Measurements from ENCODE around the gene TRIM7.
"Not testable (repeated sequence)": the region's sequence is repeated elsewhere in the genome, so short reads cannot be mapped to it uniquely, and the experiment has no call there.

The TRIM7 gene

GRCh38 chr5:181166812-181167733 is 37.9 kb downstream of the TRIM7 start:
- Histone ChIP-seq H3K9me3 (ENCODE audit: insufficient read depth, low read length) (no peaks in the 10 kb centered on the region), H3K9ac (ENCODE audit: insufficient read length, low read depth) (no peak overlapping the region), H3K4me3 (ENCODE audit: insufficient read length, low read depth) (no peak overlapping the region), H3K4me1 (ENCODE audit: insufficient read depth, insufficient read length) (no peaks in the 10 kb centered on the region), H3K36me3 (ENCODE audit: insufficient read depth, insufficient read length, low read length) (no peaks in the 10 kb centered on the region), H3K27me3 (ENCODE audit: insufficient read depth, insufficient read length) (peaks cover 23% of the 10 kb centered on the region)
- no peak for DNase-seq (ENCODE audit: low read depth, low spot score)
- no peak for TF ChIP-seq SUZ12 (IDR thresholded peaks at IDR 0.05; ENCODE audit: extremely low read depth, insufficient read depth, insufficient read length)
- no peak for TF ChIP-seq YY1 (IDR thresholded peaks at IDR 0.05; ENCODE audit: insufficient read depth, insufficient read length)
- TF ChIP-seq ZNF274 (IDR thresholded peaks at IDR 0.05; ENCODE audit: low read depth, low read length): no peak

DNA sequence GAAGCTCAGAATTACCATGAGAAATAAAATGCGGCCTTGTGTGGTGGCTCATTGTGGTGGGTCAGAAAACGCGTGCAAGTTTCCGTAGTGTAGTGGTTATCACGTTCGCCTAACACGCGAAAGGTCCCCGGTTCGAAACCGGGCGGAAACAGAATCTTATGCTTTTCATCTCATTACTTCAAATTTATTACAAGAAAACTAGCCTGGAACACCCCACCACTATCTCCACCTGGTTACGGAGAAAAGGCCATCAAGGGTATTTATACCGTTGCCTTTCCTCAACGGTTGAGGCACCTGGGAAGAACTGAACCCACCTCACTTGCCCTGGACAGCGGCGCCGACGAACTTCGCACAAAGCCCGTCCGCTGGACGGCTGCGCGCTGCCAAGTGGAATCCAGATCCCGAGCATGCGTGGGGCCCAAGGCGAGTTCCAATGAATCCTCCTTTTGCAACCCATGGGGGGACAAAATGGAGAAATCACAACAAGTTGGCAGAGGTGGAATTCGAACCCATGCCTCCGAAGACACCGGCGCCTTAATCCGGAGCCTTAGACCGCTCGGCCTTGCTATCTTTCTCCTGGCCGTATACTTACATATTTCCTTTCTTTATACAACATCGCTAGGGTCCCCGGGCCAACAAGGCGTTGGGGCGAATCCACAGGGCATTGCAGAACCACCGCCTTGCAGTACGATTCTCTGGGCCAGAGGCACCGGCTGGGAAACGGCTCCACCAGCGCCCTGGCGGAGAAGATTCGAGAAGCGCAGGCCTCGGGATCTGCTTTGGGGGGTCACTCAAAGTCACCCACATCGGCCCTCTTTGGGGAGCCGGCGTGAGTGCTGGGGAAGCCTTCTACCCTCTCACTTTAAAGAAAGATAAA is 40.7 kb downstream of the TRIM7 start:
- peak overlapping the region; percentile 33 for H3K9ac ChIP-seq (ENCODE audit: insufficient read length, low read depth)

DNA sequence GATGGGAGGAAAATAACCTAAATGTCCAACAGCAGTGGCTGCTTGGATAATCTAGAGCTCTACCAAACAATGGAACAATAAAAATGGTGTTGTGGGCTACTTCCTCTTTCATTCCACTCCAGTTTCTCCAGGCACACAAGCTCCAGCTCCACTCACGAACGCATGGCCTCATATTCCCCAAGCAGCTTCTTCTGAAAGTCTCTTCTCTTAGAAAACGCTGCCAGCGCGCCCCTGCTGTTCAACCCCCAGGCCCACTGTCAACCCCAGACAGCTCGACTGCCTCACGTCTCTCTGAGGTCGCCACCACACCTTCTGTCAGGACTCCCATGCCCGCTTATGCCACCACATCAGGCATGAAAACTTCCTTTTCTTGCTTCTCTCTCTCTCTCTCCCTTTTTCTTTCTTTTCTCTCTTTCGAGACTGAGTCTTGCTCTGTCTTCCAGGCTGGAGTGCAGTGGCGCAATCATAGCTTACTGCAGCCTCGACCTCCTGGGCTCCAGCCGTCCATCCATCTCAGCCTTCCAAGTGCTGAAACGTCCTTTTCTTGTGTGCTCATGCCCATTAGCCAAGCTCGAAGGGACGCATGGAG is 41.4 kb downstream of the TRIM7 start:
- no peaks in the 10 kb centered on the region for H3K27me3 ChIP-seq (ENCODE audit: insufficient read depth, insufficient read length)
- no peaks in the 10 kb centered on the region for H3K36me3 ChIP-seq (ENCODE audit: insufficient read depth, insufficient read length, low read length)
- no peak for DNase-seq (ENCODE audit: low read depth, low spot score)
- peaks cover 13% of the 10 kb centered on the region for H3K4me1 ChIP-seq (ENCODE audit: insufficient read depth, insufficient read length)
- peak overlapping the region; percentile 11 for H3K4me3 ChIP-seq (ENCODE audit: insufficient read length, low read depth)
- no peak for TF ChIP-seq SUZ12 (IDR thresholded peaks at IDR 0.05; ENCODE audit: extremely low read depth, insufficient read depth, insufficient read length)
- TF ChIP-seq ZNF274 (IDR thresholded peaks at IDR 0.05; ENCODE audit: low read depth, low read length): no peak
- no peak for TF ChIP-seq YY1 (IDR thresholded peaks at IDR 0.05; ENCODE audit: insufficient read depth, insufficient read length)
- H3K9ac ChIP-seq (ENCODE audit: insufficient read length, low read depth): no peak overlapping the region
- H3K9me3 ChIP-seq (ENCODE audit: insufficient read depth, low read length): no peaks in the 10 kb centered on the region

More for the DNA sequence above, 40.7 kb downstream of the TRIM7 start:
- TF ChIP-seq YY1 (IDR thresholded peaks at IDR 0.05; ENCODE audit: insufficient read depth, insufficient read length) (no peak), ZNF274 (IDR thresholded peaks at IDR 0.05; ENCODE audit: low read depth, low read length) (no peak), SUZ12 (IDR thresholded peaks at IDR 0.05; ENCODE audit: extremely low read depth, insufficient read depth, insufficient read length) (no peak)
- H3K36me3 ChIP-seq (ENCODE audit: insufficient read depth, insufficient read length, low read length): no peaks in the 10 kb centered on the region
- peak overlapping the region; percentile 50 for H3K4me3 ChIP-seq (ENCODE audit: insufficient read length, low read depth)
- H3K4me1 ChIP-seq (ENCODE audit: insufficient read depth, insufficient read length): peaks cover 13% of the 10 kb centered on the region
- no peak for DNase-seq (ENCODE audit: low read depth, low spot score)
- no peaks in the 10 kb centered on the region for H3K27me3 ChIP-seq (ENCODE audit: insufficient read depth, insufficient read length)
- H3K9me3 ChIP-seq (ENCODE audit: insufficient read depth, low read length): no peaks in the 10 kb centered on the region

DNA sequence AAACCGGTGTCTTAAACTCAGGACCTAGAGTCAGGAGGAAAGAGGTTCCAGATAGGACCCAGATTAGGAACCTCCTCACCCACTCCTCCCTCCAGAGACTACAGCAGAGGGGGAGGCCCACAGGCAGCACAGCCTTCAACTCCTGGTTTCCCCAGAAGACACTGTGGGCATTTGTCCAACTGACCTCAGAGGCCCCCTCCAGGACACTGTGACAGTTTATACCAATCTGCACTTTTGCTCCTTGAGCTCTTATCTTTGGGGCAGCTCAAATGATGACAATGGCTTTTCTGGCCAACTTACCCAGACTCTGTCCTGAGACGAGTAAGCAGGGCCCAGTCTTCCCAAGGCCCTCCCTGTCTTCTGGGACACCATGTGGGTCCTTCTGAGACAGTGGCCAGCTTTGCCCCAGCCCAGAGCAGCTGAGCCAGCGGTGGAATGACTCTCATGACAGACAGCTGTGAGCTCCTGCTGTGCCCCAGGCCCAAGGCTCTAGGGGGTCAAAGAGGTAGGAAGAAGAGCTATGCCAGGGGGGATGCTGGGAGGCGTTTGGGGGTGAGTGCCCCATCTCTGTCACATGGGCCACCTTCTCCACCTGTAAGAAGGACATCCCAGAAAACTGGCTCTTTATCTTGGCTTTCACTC is 43.3 kb downstream of the TRIM7 start:
- Histone ChIP-seq H3K4me3 (ENCODE audit: insufficient read length, low read depth) (no peak overlapping the region), H3K9me3 (ENCODE audit: insufficient read depth, low read length) (no peaks in the 10 kb centered on the region), H3K27me3 (ENCODE audit: insufficient read depth, insufficient read length) (no peaks in the 10 kb centered on the region), H3K4me1 (ENCODE audit: insufficient read depth, insufficient read length) (peaks cover 13% of the 10 kb centered on the region), H3K9ac (ENCODE audit: insufficient read length, low read depth) (no peak overlapping the region), H3K36me3 (ENCODE audit: insufficient read depth, insufficient read length, low read length) (no peaks in the 10 kb centered on the region)
- TF ChIP-seq SUZ12 (IDR thresholded peaks at IDR 0.05; ENCODE audit: extremely low read depth, insufficient read depth, insufficient read length): no peak
- no peak for TF ChIP-seq YY1 (IDR thresholded peaks at IDR 0.05; ENCODE audit: insufficient read depth, insufficient read length)
- TF ChIP-seq ZNF274 (IDR thresholded peaks at IDR 0.05; ENCODE audit: low read depth, low read length): no peak
- no peak for DNase-seq (ENCODE audit: low read depth, low spot score)

DNA sequence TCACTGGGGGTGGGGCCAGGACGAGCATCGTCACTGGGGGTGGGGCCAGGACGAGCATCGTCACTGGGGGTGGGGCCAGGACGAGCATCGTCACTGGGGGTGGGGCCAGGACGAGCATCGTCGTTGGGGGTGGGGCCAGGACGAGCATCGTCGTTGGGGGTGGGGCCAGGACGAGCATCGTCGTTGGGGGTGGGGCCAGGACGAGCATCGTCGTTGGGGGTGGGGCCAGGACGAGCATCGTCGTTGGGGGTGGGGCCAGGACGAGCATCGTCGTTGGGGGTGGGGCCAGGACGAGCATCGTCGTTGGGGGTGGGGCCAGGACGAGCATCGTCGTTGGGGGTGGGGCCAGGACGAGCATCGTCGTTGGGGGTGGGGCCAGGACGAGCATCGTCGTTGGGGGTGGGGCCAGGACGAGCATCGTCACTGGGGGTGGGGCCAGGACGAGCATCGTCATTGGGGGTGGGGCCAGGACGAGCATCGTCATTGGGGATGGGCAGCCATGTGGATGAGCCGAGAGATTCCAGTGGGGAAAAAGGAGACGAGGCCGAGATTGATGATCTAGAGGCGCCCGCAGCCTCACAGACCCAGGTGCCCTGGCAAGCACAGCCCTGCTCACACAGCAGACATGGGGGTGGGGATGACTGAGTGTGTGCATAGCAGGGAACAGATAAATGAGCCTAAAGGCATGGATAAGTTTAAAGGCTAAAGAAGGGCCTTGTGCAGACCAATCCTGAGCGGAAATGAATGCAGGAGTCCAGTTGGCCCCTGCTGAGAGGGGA is 44.1 kb downstream of the TRIM7 start:
- H3K4me1 ChIP-seq (ENCODE audit: insufficient read depth, insufficient read length): peaks cover 13% of the 10 kb centered on the region
- H3K9ac ChIP-seq (ENCODE audit: insufficient read length, low read depth); H3K36me3 ChIP-seq (ENCODE audit: insufficient read depth, insufficient read length, low read length); DNase-seq (ENCODE audit: low read depth, low spot score); H3K9me3 ChIP-seq (ENCODE audit: insufficient read depth, low read length); H3K4me3 ChIP-seq (ENCODE audit: insufficient read length, low read depth); H3K27me3 ChIP-seq (ENCODE audit: insufficient read depth, insufficient read length): not testable (repeated sequence)

- no peak overlapping the region for H3K4me3 ChIP-seq (ENCODE audit: insufficient read length, low read depth)
- H3K27me3 ChIP-seq (ENCODE audit: insufficient read depth, insufficient read length): no peaks in the 10 kb centered on the region
- no peaks in the 10 kb centered on the region for H3K36me3 ChIP-seq (ENCODE audit: insufficient read depth, insufficient read length, low read length)
- TF ChIP-seq YY1 (IDR thresholded peaks at IDR 0.05; ENCODE audit: insufficient read depth, insufficient read length) (no peak), SUZ12 (IDR thresholded peaks at IDR 0.05; ENCODE audit: extremely low read depth, insufficient read depth, insufficient read length) (no peak), ZNF274 (IDR thresholded peaks at IDR 0.05; ENCODE audit: low read depth, low read length) (no peak)
- H3K9ac ChIP-seq (ENCODE audit: insufficient read length, low read depth): peak overlapping the region; percentile 32
- no peaks in the 10 kb centered on the region for H3K9me3 ChIP-seq (ENCODE audit: insufficient read depth, low read length)
- DNase-seq (ENCODE audit: low read depth, low spot score): no peak
- peaks cover 13% of the 10 kb centered on the region for H3K4me1 ChIP-seq (ENCODE audit: insufficient read depth, insufficient read length)
These were observed 44.7 kb downstream of the TRIM7 start for GRCh38 chr5:181160152-181160754.
